ENCODE data around the gene SLC38A1.
"Not testable (repeated sequence)": the region's sequence is repeated elsewhere in the genome, so short reads cannot be mapped to it uniquely, and the experiment has no call there.

Gene SLC38A1

GRCh38 chr12:46174061-46174662 lies 94.7 kb downstream of the SLC38A1 start:
- no peak for DNase-seq (ENCODE audit: extremely low read depth in 1 of 2, low read depth in 1 of 2)

- no peak for DNase-seq (ENCODE audit: extremely low read depth in 1 of 2, low read depth in 1 of 2)
These were observed 100.4 kb downstream of the SLC38A1 start for GRCh38 chr12:46168426-46168825.

- DNase-seq (ENCODE audit: extremely low read depth in 1 of 2, low read depth in 1 of 2), result no peak
These were observed 101.4 kb downstream of the SLC38A1 start for GRCh38 chr12:46167412-46167811.

- DNase-seq (ENCODE audit: extremely low read depth in 1 of 2, low read depth in 1 of 2), result no peak
These were observed 103.7 kb downstream of the SLC38A1 start for GRCh38 chr12:46165191-46165590.

- no peak for DNase-seq (ENCODE audit: extremely low read depth in 1 of 2, low read depth in 1 of 2)
These were observed 104.6 kb downstream of the SLC38A1 start for GRCh38 chr12:46164186-46164761.

- not testable (repeated sequence) for DNase-seq (ENCODE audit: extremely low read depth in 1 of 2, low read depth in 1 of 2)
These were observed 106.2 kb downstream of the SLC38A1 start for GRCh38 chr12:46162549-46163076.

- no peak for DNase-seq (ENCODE audit: extremely low read depth in 1 of 2, low read depth in 1 of 2)
These were observed 107.7 kb downstream of the SLC38A1 start for GRCh38 chr12:46160981-46161690.

GRCh38 chr12:46160101-46160980 lies 108.5 kb downstream of the SLC38A1 start:
- no peak for DNase-seq (ENCODE audit: extremely low read depth in 1 of 2, low read depth in 1 of 2)

- no peak for DNase-seq (ENCODE audit: extremely low read depth in 1 of 2, low read depth in 1 of 2)
These were observed 109.4 kb downstream of the SLC38A1 start for GRCh38 chr12:46159309-46159901.

- no peak for DNase-seq (ENCODE audit: extremely low read depth in 1 of 2, low read depth in 1 of 2)
These were observed 110.3 kb downstream of the SLC38A1 start for GRCh38 chr12:46158501-46158900.

- DNase-seq (ENCODE audit: extremely low read depth in 1 of 2, low read depth in 1 of 2), result no peak
These were observed 114.4 kb downstream of the SLC38A1 start for GRCh38 chr12:46154221-46154985.

- DNase-seq (ENCODE audit: extremely low read depth in 1 of 2, low read depth in 1 of 2), result no peak
These were observed 115.5 kb downstream of the SLC38A1 start for GRCh38 chr12:46153268-46153872.

GRCh38 chr12:46152456-46152855 lies 116.4 kb downstream of the SLC38A1 start:
- DNase-seq (ENCODE audit: extremely low read depth in 1 of 2, low read depth in 1 of 2), result no peak

- no peak for DNase-seq (ENCODE audit: extremely low read depth in 1 of 2, low read depth in 1 of 2)
These were observed 118.1 kb downstream of the SLC38A1 start for GRCh38 chr12:46150735-46151134.

GRCh38 chr12:46149905-46150304 lies 118.9 kb downstream of the SLC38A1 start:
- no peak for DNase-seq (ENCODE audit: extremely low read depth in 1 of 2, low read depth in 1 of 2)

GRCh38 chr12:46149079-46149464 lies 119.8 kb downstream of the SLC38A1 start:
- no peak for DNase-seq (ENCODE audit: extremely low read depth in 1 of 2, low read depth in 1 of 2)

- no peak for DNase-seq (ENCODE audit: extremely low read depth in 1 of 2, low read depth in 1 of 2)
These were observed 120.3 kb downstream of the SLC38A1 start for GRCh38 chr12:46148327-46149078.

- no peak for DNase-seq (ENCODE audit: extremely low read depth in 1 of 2, low read depth in 1 of 2)
These were observed 121.7 kb downstream of the SLC38A1 start for GRCh38 chr12:46147144-46147543.

- no peak for DNase-seq (ENCODE audit: extremely low read depth in 1 of 2, low read depth in 1 of 2)
These were observed 123.0 kb downstream of the SLC38A1 start for GRCh38 chr12:46145881-46146280.

All from activated CD8-positive, alpha-beta memory T cell treated with anti-CD3 and anti-CD28 coated beads for 1 hour (primary cell).